HPDE6-E6E7 (cell line): ENCODE results near the gene HOXA3.

ENCODE experiments used
- DNase-seq: peaks from one replicate; pipeline ENCODE4 v3.0.0; 2011; ENCODE audit warnings: missing footprints; ENCODE audit errors: extremely low spot score

HOXA3 gene

DNA sequence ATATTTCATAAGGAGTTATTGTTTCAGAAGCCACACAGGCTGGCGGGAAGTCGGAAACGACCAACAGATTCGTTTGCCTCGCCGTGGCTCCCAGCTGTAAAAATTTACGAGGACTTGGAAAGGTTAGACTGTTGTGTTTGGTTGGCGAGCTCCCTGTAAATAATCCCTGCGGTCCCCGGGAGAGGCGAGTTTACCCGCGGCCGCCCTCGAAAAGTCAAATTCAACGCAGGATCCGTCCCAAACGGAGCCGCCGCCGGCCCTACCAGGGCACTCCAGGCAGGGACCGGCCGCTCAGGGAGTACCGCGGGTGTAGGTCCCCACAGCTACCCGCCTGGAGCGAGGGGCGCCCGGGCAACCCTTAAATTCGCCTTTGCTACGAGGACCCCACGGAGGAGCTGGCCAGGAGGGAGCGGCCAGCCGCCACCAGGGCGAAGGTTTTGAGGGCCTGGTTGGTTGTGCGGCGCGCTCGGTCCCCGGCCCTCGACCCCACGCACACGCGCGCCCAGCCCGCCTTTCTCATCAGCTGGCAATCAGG is 13.7 kb upstream of the HOXA3 start:
- no peak for DNase-seq

DNA sequence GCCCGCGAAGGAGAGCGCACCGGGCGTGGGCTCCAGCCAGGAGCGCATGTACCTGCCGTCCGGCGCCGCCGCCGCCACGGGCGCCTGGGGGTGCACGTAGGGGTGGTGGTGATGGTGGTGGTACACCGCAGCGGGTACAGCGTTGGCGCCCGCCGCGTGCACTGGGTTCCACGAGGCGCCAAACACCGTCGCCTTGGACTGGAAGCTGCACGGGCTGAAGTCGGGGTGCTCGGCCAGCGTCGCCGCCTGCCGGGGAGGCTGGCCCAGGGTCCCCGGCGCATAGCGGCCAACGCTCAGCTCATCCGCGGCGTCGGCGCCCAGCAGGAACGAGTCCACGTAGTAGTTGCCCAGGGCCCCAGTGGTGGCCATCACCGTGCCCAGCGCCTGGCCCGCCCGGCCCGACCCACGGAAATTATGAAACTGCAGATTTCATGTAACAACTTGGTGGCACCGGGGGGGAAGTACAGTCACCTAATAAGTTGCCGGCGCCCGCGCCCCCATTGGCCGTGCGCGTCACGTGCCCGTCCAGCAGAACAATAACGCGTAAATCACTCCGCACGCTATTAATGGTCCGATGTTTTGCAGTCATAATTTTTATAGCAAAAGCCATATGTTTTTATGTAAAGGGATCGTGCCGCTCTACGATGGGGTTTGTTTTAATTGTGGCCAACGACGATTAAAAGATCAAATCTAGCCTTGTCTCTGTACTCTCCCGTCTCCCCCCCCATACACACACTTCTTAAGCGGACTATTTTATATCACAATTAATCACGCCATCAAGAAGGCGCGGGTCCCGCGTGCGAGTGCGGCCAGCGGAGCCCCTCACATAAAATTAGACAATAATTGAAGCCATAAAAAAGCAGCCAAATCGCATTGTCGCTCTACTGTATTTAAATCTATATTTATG is 13.0 kb upstream of the HOXA3 start, which contains the start of gene HOXA9:
Gene HOXA9, minus strand, starts transcription at position 449 of the 907 bp plus-strand sequence. Its CDS starts 80 bp downstream, at position 369.
- no peak for DNase-seq

DNA sequence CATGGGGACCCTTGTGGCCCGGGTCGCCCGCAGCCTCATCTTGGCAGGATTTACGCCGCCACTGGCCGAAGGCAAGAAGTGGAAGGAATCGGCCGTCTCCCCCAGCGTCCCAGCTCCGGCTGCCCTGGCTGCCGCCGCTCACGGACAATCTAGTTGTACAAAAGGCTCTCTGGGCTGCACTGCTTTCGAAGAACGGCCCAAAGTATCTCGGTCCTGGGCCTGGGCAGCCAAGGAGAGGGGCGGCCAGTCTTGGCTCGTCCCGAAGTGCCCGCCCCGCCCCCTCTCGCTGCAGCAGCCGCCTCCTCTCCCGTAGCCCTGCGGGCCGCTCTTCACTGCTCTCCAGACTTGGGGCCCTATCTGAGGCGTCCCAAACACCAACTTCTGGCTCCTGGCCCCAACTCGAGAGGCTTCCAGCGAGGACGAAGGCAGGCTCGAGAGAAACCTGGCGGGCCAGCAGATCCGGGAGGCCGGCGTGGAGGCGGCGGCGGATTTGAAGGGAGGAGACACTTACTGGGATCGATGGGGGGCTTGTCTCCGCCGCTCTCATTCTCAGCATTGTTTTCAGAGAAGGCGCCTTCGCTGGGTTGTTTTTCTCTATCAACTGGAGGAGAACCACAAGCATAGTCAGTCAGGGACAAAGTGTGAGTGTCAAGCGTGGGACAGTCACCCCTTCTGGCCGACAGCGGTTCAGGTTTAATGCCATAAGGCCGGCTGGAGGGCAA is 12.1 kb upstream of the HOXA3 start:
- DNase-seq = no peak

DNA sequence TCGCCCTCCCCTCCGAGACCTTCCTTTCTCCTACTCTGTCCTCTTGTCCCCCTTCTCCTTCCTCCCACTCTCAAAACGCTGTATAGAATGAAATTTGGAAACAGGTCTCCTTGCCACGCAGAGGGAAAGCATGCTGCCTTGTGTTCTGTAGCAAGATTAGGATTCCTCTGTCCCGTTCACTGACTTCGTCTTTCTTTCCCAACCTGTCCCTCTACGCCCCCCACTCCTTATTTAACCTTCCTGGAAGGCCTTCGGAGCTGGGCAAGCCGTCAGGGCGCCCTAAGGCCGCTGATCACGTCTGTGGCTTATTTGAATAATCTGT is 11.6 kb upstream of the HOXA3 start:
- DNase-seq = no peak

DNA sequence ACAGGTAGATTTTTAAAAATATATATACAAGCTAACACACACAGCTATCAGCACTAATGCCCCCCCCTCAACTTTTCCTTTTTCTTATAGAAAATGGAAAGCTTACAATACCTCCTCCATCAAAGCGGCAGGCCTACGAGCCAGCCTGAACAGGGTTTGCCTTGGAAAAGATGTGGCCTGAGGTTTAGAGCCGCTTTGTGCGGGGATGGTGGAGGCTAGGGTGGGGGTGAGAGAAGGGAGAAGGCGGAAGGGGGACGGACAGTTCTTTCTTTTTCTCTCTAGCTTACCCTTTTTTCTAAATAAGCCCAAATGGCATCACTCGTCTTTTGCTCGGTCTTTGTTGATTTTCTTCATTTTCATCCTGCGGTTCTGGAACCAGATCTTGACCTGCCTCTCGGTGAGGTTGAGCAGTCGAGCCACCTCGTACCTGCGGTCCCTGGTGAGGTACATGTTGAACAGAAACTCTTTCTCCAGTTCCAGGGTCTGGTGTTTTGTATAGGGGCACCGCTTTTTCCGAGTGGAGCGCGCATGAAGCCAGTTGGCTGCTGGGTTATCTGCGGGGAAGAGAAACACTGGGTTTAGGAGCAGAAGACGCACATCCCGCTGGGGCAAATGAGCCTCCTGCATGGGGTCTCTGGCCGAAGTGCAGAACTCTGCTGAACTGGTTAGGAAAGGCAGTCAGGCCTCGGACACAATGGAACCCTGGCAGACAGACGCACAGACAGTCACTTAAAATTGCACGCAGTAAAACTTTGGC is 11.1 kb upstream of the HOXA3 start:
- no peak for DNase-seq

DNA sequence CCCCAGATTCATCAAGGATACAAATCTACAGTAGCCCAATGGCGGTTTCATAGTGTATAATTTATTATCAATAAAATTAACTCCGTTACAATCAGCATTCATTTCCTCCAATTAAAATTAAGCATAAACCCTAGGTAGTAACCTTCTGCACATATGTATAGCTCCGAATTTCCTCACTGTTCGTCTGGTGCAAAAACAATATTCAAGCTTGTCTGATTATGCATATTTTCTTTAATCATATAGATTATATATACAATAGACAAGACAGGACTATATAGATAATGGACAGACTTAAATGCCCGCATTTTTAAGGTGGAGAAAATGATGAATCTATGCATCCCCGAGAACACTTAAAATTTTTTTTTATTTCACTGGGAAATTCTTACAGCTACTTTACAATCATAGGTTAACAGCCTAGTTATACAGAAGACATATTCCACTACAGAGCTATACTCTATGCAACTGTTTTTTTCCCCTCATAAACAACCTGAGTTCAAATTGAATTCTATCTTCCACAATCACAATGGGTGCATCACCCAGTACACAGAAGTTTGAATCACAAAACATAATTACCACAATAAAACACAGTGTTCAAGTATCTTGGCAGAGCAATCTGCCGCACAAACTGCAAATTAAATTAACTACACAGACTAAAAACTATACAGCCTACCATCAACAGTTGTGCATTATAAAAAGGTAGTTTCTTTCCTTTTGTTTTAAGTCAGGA is 10.3 kb upstream of the HOXA3 start:
- DNase-seq = no peak

DNA sequence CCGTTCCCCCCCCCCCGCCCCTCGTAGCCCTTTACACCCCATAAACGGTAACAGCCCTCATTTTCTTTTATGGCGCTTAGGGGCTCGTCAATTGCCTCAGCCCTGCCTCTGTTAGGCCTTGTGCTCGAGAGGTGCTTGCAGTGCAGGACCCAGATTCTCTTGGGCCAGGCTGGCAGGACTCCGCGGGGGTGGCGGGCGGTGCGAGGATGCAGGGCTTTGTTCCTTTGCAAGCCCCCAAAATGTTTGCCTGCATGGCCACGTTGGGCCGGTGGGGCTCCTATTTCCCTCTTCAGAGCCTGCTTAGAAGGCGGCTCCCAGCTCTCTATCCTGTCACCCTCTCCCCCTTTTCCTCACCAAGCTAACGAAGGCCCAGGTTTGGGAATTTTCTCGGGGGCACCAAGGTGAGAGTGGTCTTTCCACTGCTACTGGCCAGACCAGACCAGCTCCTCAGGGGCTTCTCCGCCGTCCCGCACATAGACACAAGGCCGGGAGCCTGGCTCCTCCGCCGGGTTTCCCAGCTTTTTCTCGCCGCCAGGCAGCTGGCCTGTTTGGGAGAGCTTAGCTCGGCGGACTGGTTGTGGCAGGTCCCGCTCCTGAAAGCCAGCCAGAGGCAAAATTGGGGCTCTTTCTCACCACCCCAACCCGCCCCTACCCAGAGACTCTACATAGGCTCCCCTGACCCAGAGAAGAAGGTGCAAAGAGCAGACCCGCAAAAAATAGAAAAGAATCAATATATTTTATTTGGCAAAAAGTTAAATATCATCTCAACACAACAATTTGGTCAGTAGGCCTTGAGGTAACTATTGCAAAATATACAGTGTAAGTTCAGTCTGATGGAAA is 9.6 kb upstream of the HOXA3 start:
- no peak for DNase-seq

DNA sequence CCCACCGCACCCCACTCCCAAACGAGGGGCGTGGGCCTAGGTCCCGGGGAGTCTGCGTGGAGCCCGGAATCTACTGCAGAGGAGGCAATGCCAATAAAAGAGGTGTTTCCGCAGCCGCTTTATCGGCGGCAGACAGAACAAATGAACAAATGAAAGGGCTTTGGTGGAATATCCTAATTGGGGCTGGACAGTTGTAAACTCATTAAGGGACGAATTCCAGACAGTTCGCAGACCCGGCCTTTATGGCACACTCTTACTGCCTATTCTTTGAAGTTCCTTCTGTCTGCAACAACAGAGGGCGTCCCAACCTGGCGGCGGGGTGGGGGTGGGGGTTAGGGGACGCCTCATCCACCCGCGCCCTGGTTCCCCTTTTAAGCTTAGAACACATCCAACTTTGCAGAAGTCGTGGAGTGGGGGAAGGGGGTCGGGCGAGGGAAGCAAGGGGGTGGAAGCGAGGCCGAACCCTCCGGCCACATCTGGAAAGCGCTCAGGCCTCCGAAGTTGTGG is 8.9 kb upstream of the HOXA3 start:
- DNase-seq = no peak

DNA sequence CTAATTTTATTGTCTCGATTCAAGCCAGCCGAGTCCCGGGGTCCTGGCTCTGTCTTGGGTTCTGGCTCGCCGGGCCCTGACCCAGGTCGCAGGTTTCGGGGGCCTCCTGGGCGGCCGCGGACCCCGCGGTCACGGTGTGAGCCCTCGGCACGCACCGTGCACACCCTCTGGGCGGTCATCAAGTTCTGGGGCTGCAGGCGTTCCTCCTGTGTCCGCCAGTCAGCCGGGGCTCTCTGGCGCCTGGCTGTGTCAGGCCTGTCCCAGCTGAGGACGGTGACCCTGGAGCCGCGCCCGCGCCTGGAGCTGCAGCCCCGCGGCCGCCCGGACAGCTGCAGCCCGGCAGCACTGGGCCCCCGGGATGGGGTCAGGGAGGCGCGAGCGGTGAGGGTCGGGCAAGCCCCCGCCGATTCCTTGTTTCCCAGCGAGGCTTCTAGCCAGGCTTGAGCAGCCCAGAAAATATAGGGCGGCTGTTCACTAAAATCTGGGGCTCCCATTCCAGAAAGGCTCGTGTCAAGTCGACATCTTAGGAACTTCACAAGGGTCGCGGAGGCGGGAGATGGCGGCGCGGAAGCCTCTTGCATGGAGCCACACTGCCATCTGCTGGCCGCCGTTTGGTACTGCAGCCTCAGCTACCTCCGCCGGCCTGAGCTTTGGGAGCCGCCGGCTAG is 8.3 kb upstream of the HOXA3 start:
- DNase-seq = peak; percentile 69

DNA sequence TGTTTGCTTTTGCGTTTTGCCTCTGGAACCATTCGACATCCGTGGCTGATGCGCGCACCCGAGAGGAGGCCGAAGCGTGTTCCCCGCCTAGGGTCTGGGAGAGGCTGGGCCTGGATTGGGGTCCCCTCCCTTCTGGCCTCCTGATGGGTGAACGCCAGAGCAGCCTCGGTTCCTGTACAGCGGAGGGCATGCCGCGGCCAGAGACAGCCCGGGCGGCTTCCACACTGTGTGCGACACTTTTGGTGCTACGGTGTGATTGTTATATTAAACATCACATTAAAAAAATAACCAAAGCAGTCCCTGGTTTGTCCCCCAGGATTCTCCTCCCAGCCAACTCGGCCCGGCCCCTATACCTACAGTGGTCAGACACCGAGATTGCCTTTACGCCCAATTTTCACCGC is 7.8 kb upstream of the HOXA3 start:
- DNase-seq = no peak

DNA sequence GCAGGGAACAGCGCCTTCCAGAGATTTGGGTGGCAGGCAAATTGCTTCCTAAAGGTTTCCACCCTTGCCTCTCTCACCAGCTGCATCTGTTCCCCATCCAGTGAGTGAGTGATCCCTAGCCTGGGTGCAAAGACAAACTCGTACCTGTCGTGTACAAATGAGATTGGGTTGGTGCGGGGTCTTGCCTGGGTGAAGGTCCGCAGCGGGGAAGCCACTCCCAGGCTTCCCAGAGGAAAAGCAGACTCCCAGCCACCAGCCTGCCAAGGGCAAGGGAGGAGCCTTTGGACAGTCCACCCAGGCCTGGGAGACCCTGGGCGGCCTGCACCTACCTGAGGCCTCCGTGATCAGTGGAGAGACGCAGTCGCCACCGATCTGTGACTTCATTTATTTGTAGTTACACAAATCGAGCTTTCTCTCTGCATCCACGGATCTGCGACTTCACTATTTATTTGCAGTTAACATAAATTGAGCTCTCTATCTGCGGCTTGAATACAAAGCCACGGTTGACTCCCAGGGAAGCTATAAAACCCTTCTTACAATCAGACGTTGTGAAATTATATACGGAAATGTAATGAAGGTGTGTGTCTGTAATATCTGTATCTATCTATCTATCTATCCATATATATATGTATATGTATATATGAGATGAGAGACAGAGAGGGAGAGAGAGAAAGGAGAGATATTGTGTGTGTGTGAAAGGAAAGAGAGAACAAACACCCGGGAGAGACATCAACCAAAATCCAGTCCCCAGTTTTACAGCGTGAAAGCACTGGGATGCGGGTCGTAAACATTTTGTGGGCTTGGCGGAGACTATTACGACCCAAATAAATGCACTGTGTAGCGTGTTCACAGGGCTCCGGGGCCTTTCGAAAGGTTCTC is 7.1 kb upstream of the HOXA3 start:
- no peak for DNase-seq

DNA sequence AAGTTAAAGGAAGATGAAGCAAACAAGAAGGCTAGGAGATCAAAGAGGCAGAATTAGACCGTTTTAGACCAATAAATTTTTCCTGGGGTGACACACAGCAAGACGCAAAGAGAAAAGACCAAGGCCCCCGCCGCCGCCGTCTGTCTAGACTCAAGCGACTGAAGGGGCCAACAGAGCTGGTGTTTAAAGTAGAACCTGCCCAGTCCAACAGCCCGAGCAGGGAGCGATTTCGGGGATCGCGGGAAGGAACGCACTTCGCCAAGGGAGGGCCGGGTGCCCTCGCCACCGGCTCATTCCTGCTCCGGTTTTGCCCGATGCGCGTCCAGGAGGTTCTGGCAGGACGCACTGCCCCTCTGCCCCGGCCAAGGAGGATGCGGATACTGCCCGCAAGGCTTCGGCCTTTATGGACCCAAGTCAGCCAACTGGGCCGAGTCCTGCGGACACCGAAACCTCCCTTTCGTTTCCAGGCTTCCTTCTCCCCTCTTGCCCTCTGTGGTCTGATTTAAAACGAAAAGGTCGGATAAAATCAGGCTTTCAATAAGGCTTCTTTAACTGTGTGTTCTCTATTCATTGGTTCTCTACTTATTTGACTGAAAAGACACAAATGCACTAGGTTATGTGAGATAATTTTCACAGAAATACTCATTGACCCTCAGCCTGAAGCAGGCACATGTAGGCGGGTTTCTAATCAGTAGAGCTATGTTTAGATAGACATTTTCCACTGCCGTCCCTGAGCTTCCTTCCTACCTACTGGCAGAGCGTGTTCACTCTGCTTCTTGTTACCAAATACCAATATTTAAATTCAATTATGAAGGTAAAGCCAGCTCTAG is 6.3 kb upstream of the HOXA3 start:
- no peak for DNase-seq

DNA sequence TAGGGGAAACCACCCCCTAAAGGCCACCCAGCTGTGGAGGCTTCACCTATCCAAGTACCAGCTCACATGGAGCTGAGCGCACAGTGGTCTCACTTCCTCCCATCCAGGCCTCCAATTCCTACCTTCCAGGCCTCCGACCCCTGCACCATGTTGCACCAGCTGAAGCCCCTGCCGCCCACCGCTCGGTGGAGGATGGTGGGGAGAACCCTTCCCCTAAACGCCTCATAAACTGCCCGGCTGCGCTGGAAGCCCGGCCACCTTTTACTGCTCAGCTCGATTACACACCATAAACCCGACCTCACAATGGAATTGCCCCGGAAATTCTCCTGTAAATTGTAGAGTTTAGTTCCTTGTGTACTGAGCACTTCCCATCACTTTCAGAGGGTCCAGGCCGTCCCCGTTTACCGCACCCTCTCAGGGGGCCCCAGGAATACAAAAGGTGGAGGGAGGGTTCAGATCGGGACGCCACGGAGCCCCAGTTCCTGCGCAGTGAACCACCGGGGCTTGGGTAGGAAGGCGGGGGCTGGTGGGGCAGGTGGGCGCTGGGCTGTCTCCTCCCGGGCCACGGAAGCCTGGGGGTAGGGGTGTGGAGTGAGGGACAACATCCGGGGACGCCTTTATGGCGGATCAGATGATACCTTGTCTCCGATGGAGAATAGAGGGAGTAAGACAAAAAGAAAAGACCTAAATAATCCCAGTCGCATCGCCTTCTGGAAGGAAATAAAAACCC is 5.5 kb upstream of the HOXA3 start:
- DNase-seq = no peak

DNA sequence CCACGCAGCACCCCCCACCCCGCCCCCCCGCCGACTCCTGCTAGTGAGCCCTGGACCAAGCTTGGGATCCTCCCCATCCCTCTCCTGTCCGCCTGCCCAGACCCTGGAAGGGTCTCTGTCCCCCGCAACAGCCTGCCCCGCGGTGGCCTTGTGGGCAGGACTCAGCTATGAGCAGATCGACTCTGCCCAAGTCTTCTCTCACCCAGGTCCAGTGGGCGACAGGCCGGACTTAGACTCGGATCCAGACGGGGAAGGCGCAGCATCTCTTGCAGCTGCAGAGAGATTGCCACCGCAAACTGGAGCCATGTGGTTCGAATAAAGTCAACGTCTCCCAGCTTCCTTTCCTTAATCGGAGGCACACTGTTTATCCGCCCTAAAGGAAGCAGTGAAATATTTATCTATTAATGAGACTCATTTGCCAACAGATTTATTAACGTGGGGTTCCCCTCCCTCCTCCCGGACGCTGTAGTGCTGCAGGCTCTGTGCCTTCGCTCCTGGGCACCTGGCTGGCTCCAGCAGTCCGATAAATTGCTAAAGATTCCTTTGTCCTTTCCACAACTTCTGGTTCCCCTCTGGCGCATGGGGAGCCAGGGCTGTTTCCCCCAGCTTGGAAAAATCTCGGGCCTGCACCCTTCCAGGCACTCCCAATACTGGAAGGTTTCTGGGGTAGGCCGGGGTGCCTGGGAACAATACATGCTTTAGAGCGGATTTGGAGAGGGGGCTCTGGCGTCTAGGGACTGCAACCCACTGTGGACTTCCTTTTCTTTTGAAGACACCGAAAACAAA is 4.7 kb upstream of the HOXA3 start:
- DNase-seq = no peak

DNA sequence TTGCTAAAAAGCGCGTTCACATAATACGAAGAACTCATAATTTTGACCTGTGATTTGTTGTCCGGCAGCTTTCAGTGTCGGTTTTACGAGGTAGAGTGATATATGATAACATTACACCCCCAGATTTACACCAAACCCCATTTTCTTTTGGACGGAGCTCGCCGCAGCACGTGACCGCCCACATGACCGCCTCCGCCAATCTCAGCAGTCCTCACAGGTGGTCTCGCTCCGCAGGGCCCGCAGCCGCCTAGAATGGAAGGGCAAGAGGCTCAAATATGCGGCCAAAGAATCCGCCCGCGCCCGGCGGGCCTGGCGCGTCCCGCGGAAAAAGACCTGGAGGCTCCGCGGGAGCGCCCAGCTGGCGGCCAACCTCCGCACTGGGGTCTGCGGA is 4.1 kb upstream of the HOXA3 start, which contains the start of gene HOXA7:
Gene HOXA7, minus strand, starts transcription at position 168 of the 391 bp plus-strand sequence. Its CDS starts 130 bp downstream, at position 38.
- DNase-seq = no peak

DNA sequence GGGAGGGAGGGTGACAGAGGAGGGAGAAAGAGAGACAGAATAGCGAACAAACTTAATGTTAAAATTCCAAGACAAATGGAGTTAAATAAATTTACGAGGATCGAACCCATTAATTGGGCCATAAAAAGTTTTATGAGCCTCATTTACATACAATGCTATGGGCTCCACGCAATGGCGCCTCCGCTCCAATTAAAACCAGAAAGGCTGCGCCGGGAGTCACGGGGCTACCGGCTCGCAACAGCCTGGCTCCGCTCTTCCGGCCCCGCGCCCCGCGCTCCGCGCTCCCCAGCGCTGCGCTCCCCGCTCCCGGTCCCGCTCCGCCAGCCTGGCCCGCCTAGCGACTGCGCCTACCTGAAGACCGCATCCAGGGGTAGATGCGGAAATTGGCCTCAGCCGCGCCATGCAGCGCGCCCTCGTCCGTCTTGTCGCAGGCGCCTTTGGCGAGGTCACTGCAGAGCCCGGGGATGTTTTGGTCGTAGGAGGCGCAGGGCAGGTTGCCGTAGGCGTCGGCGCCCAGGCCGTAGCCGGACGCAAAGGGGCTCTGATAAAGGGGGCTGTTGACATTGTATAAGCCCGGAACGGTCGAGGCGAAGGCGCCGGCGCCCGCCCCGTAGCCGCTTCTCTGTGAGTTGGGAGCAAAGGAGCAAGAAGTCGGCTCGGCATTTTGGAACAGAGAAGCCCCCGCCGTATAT is 3.6 kb upstream of the HOXA3 start:
- DNase-seq = no peak
